Measurements from ENCODE around the gene WNK1.
"Not testable (repeated sequence)": the region's sequence is repeated elsewhere in the genome, so short reads cannot be mapped to it uniquely, and the experiment has no call there.

Gene WNK1

DNA sequence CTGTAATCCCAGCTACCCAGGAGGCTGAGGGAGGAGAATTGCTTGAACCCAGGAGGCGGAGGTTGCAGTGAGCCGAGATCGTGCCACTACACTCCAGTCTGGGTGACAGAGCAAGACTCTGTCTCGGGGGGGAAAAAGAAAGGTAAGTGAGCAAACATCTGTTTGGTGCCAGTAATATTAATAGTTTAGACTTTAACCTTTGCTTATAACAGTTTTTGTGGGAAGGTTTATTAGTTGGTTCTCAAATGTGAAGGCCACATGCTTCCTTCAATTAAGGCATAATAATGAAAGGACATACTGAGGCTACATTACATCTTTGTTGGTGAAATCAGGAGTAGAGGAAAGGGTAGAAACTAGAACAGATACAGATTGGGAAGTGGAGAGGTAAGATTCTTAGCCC is 36.4 kb downstream of the WNK1 start:
- H3K4me3 ChIP-seq (ENCODE audit: low read length in 2 of 2); H3K14ac ChIP-seq (ENCODE audit: low read length): not testable (repeated sequence)

GRCh38 chr12:789852-790563 is 37.6 kb downstream of the WNK1 start:
- no peak overlapping the region for H3K14ac ChIP-seq (ENCODE audit: low read length)
- peaks cover 2 to 15% of the 10 kb centered on the region in 2 donors for H3K9me3 ChIP-seq (replicated peaks in 1 of 2; ENCODE audit: control insufficient read depth in 2 of 2, insufficient read depth in 1 of 2, low read depth in 1 of 2, low read length in 2 of 2)
- no peak overlapping the region for H2BK5ac ChIP-seq (ENCODE audit: low read length)
- H3K79me1 ChIP-seq (ENCODE audit: low read depth, low read length), result no peaks in the 10 kb centered on the region
- no peak overlapping the region for H2BK12ac ChIP-seq (ENCODE audit: low read length)
- no peak overlapping the region for H2BK15ac ChIP-seq (ENCODE audit: low read length)
- H2AFZ ChIP-seq (ENCODE audit: low read length), result no peak overlapping the region
- no peak overlapping the region for H3K18ac ChIP-seq (ENCODE audit: low read length)
- no peak overlapping the region for H3K9ac ChIP-seq (ENCODE audit: low read depth, low read length, poor library complexity)
- H2AK5ac ChIP-seq (ENCODE audit: low read depth, low read length), result no peak overlapping the region
- no peak overlapping the region for H3K4me2 ChIP-seq (ENCODE audit: insufficient read depth, low read length, poor library complexity, severe bottlenecking)
- H3K36me3 ChIP-seq (replicated peaks in 1 of 2; ENCODE audit: control insufficient read depth in 2 of 2, insufficient read depth in 2 of 2, low read length in 2 of 2), result peaks cover 0 to 4% of the 10 kb centered on the region in 2 donors
- no peak overlapping the region for H3K23ac ChIP-seq (ENCODE audit: low read depth, low read length, poor library complexity)
- no peaks in the 10 kb centered on the region for H3K27me3 ChIP-seq (ENCODE audit: control insufficient read depth in 3 of 3, insufficient read depth in 3 of 3, low read depth in 1 of 3, low read length in 3 of 3)
- H3K4ac ChIP-seq (ENCODE audit: low read length), result no peak overlapping the region
- no peak overlapping the region for H4K91ac ChIP-seq (ENCODE audit: low read depth, low read length, poor library complexity)
- no peak for DNase-seq (ENCODE audit: low spot score)
- no peak overlapping the region for H3K4me3 ChIP-seq (ENCODE audit: low read length in 2 of 2)
- no peaks in the 10 kb centered on the region for H3K4me1 ChIP-seq (ENCODE audit: control insufficient read depth in 2 of 2, insufficient read depth in 1 of 2, low read depth in 1 of 2, low read length in 2 of 2)
- WGBS, 2 donors (ENCODE audit: extremely low coverage in 2 of 2, insufficient read length in 2 of 2, insufficient replicate concordance in 1 of 2), result no CpG with 5 or more reads among the region's 3 CpGs
- H3K27ac ChIP-seq (replicated peaks; ENCODE audit: low read length), result no peak overlapping the region
- H4K8ac ChIP-seq (ENCODE audit: low read depth, low read length), result no peak overlapping the region
- H2BK120ac ChIP-seq (ENCODE audit: low read depth, low read length), result no peak overlapping the region

More for the DNA sequence above, 36.4 kb downstream of the WNK1 start:
- H4K91ac ChIP-seq (ENCODE audit: low read depth, low read length, poor library complexity); H2BK120ac ChIP-seq (ENCODE audit: low read depth, low read length); H2BK12ac ChIP-seq (ENCODE audit: low read length); H3K36me3 ChIP-seq (replicated peaks in 1 of 2; ENCODE audit: control insufficient read depth in 2 of 2, insufficient read depth in 2 of 2, low read length in 2 of 2); H3K27ac ChIP-seq (replicated peaks; ENCODE audit: low read length); H2BK5ac ChIP-seq (ENCODE audit: low read length); H3K4me1 ChIP-seq (ENCODE audit: control insufficient read depth in 2 of 2, insufficient read depth in 1 of 2, low read depth in 1 of 2, low read length in 2 of 2); DNase-seq (ENCODE audit: low spot score); H2AK5ac ChIP-seq (ENCODE audit: low read depth, low read length); H3K18ac ChIP-seq (ENCODE audit: low read length); H4K8ac ChIP-seq (ENCODE audit: low read depth, low read length); H3K27me3 ChIP-seq (ENCODE audit: control insufficient read depth in 3 of 3, insufficient read depth in 3 of 3, low read depth in 1 of 3, low read length in 3 of 3); H3K4ac ChIP-seq (ENCODE audit: low read length); H3K9ac ChIP-seq (ENCODE audit: low read depth, low read length, poor library complexity); H3K79me1 ChIP-seq (ENCODE audit: low read depth, low read length); H2BK15ac ChIP-seq (ENCODE audit: low read length); H3K23ac ChIP-seq (ENCODE audit: low read depth, low read length, poor library complexity); H2AFZ ChIP-seq (ENCODE audit: low read length); H3K4me2 ChIP-seq (ENCODE audit: insufficient read depth, low read length, poor library complexity, severe bottlenecking): not testable (repeated sequence)
- peaks cover 2 to 15% of the 10 kb centered on the region in 2 donors for H3K9me3 ChIP-seq (replicated peaks in 1 of 2; ENCODE audit: control insufficient read depth in 2 of 2, insufficient read depth in 1 of 2, low read depth in 1 of 2, low read length in 2 of 2)
- no CpG with 5 or more reads among the region's 4 CpGs for WGBS, 2 donors (ENCODE audit: extremely low coverage in 2 of 2, insufficient read length in 2 of 2, insufficient replicate concordance in 1 of 2)

GRCh38 chr12:790608-791007 is 38.2 kb downstream of the WNK1 start:
- Histone ChIP-seq H3K4me2 (ENCODE audit: insufficient read depth, low read length, poor library complexity, severe bottlenecking) (no peak overlapping the region), H2BK120ac (ENCODE audit: low read depth, low read length) (no peak overlapping the region), H3K4me3 (ENCODE audit: low read length in 2 of 2) (no peak overlapping the region), H2AK5ac (ENCODE audit: low read depth, low read length) (no peak overlapping the region), H2BK15ac (ENCODE audit: low read length) (no peak overlapping the region), H3K4ac (ENCODE audit: low read length) (no peak overlapping the region), H2BK12ac (ENCODE audit: low read length) (no peak overlapping the region), H3K27ac (replicated peaks; ENCODE audit: low read length) (no peak overlapping the region), H4K91ac (ENCODE audit: low read depth, low read length, poor library complexity) (no peak overlapping the region), H2AFZ (ENCODE audit: low read length) (no peak overlapping the region), H3K23ac (ENCODE audit: low read depth, low read length, poor library complexity) (no peak overlapping the region), H3K36me3 (replicated peaks in 1 of 2; ENCODE audit: control insufficient read depth in 2 of 2, insufficient read depth in 2 of 2, low read length in 2 of 2) (peaks cover 0 to 4% of the 10 kb centered on the region in 2 donors), H3K18ac (ENCODE audit: low read length) (no peak overlapping the region), H3K14ac (ENCODE audit: low read length) (no peak overlapping the region), H2BK5ac (ENCODE audit: low read length) (no peak overlapping the region), H3K9ac (ENCODE audit: low read depth, low read length, poor library complexity) (no peak overlapping the region), H3K9me3 (replicated peaks in 1 of 2; ENCODE audit: control insufficient read depth in 2 of 2, insufficient read depth in 1 of 2, low read depth in 1 of 2, low read length in 2 of 2) (peaks cover 2 to 15% of the 10 kb centered on the region in 2 donors), H3K4me1 (ENCODE audit: control insufficient read depth in 2 of 2, insufficient read depth in 1 of 2, low read depth in 1 of 2, low read length in 2 of 2) (no peaks in the 10 kb centered on the region), H3K79me1 (ENCODE audit: low read depth, low read length) (no peaks in the 10 kb centered on the region), H3K27me3 (ENCODE audit: control insufficient read depth in 3 of 3, insufficient read depth in 3 of 3, low read depth in 1 of 3, low read length in 3 of 3) (no peaks in the 10 kb centered on the region), H4K8ac (ENCODE audit: low read depth, low read length) (no peak overlapping the region)
- no CpG with 5 or more reads among the region's 1 CpG for WGBS, 2 donors (ENCODE audit: extremely low coverage in 2 of 2, insufficient read length in 2 of 2, insufficient replicate concordance in 1 of 2)
- no peak for DNase-seq (ENCODE audit: low spot score)

DNA sequence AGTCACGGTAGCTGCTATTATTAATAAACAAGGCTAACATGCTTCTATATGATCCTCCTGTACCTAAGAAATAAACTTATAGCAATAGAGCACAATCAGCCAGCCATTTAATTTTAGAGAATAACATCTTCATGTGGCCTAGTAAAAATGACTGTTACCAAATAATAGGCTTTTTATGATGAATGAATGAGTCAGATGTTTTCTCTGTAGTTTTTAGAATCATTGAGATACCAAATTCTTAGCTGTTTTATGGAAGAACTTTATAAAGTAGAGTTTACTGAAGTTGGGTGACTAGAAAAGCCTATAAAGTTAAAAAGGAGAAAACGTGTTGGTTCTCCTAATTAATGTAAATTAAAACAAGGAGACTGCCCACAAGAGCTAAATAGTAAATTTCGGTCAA is 40.7 kb downstream of the WNK1 start:
- H3K36me3 ChIP-seq (replicated peaks in 1 of 2; ENCODE audit: control insufficient read depth in 2 of 2, insufficient read depth in 2 of 2, low read length in 2 of 2), result peaks cover 0 to 4% of the 10 kb centered on the region in 2 donors
- H3K4me3 ChIP-seq (ENCODE audit: low read length in 2 of 2), result no peak overlapping the region
- H2AFZ ChIP-seq (ENCODE audit: low read length), result no peak overlapping the region
- H4K8ac ChIP-seq (ENCODE audit: low read depth, low read length), result no peak overlapping the region
- H2AK5ac ChIP-seq (ENCODE audit: low read depth, low read length), result no peak overlapping the region
- H3K79me1 ChIP-seq (ENCODE audit: low read depth, low read length), result peaks cover 2% of the 10 kb centered on the region
- no peak overlapping the region for H2BK120ac ChIP-seq (ENCODE audit: low read depth, low read length)
- H3K14ac ChIP-seq (ENCODE audit: low read length), result no peak overlapping the region
- no peak overlapping the region for H2BK12ac ChIP-seq (ENCODE audit: low read length)
- no peak overlapping the region for H3K9ac ChIP-seq (ENCODE audit: low read depth, low read length, poor library complexity)
- H2BK5ac ChIP-seq (ENCODE audit: low read length), result no peak overlapping the region
- no peak for DNase-seq (ENCODE audit: low spot score)
- no peak overlapping the region for H3K18ac ChIP-seq (ENCODE audit: low read length)
- H3K27ac ChIP-seq (replicated peaks; ENCODE audit: low read length), result no peak overlapping the region
- H3K4me2 ChIP-seq (ENCODE audit: insufficient read depth, low read length, poor library complexity, severe bottlenecking), result no peak overlapping the region
- no CpG with 5 or more reads among the region's 3 CpGs for WGBS, 2 donors (ENCODE audit: extremely low coverage in 2 of 2, insufficient read length in 2 of 2, insufficient replicate concordance in 1 of 2)
- H2BK15ac ChIP-seq (ENCODE audit: low read length), result no peak overlapping the region
- H4K91ac ChIP-seq (ENCODE audit: low read depth, low read length, poor library complexity), result no peak overlapping the region
- no peak overlapping the region for H3K4ac ChIP-seq (ENCODE audit: low read length)
- peaks cover 0 to 3% of the 10 kb centered on the region in 2 donors for H3K9me3 ChIP-seq (replicated peaks in 1 of 2; ENCODE audit: control insufficient read depth in 2 of 2, insufficient read depth in 1 of 2, low read depth in 1 of 2, low read length in 2 of 2)
- no peaks in the 10 kb centered on the region for H3K4me1 ChIP-seq (ENCODE audit: control insufficient read depth in 2 of 2, insufficient read depth in 1 of 2, low read depth in 1 of 2, low read length in 2 of 2)
- no peak overlapping the region for H3K23ac ChIP-seq (ENCODE audit: low read depth, low read length, poor library complexity)
- no peaks in the 10 kb centered on the region for H3K27me3 ChIP-seq (ENCODE audit: control insufficient read depth in 3 of 3, insufficient read depth in 3 of 3, low read depth in 1 of 3, low read length in 3 of 3)
